GM18517 (cell line): ENCODE results near the gene NHSL2.

Source experiments
- ATAC-seq: cut with Tn5 transposase; IDR thresholded peaks from one replicate; pipeline ENCODE4 v1.9.1; 2021; ENCODE audit warnings: mild to moderate bottlenecking, moderate library complexity; ENCODE audit not compliant: unreplicated experiment

NHSL2 gene

DNA sequence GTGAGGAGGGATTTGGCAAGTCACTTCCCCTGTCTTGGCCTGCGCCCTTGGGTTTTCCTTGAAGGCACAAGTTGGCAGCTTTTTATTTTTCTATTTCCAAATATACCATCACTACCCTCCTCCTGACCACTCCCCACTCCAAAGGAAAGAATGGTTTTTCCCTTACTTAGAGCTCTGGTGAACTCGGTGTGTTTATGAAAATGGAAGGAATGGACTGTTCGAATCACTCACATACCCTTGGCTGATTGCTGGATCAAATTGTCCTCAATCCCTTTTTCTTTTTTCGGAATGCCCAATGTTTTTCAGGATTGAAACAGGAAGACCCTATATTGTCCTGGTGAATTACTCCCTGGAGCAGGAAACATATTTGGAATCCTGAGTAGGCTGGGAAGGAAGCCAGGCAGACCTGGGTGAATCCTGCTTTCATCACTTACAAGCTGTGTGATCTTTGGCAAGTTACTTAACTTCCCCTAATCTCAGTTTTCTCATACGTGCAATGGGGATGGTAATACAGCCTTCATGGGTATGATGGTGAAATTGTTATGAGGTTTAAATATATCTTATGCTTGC lies 150.4 kb downstream of the NHSL2 start:
- ATAC-seq: no peak

DNA sequence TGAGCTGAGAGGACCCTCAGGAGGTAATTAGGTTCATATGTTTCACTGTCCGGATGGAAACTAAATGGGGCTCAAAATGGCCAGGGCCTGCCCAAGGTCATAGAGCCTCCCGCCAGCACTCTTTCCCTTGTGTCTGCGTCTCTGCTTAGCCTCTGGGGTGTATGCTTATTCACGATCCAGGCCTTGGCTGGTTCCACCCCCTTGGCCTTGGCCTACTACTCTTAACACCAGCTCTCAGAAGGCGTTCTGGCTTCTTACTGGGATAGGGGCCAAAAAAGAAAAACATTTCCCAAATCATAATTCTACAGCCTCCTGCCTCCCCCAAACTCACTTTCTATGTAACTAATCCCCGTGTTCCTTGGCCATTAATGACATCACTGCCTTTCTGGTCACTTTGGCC lies 152.3 kb downstream of the NHSL2 start:
- ATAC-seq: no peak

DNA sequence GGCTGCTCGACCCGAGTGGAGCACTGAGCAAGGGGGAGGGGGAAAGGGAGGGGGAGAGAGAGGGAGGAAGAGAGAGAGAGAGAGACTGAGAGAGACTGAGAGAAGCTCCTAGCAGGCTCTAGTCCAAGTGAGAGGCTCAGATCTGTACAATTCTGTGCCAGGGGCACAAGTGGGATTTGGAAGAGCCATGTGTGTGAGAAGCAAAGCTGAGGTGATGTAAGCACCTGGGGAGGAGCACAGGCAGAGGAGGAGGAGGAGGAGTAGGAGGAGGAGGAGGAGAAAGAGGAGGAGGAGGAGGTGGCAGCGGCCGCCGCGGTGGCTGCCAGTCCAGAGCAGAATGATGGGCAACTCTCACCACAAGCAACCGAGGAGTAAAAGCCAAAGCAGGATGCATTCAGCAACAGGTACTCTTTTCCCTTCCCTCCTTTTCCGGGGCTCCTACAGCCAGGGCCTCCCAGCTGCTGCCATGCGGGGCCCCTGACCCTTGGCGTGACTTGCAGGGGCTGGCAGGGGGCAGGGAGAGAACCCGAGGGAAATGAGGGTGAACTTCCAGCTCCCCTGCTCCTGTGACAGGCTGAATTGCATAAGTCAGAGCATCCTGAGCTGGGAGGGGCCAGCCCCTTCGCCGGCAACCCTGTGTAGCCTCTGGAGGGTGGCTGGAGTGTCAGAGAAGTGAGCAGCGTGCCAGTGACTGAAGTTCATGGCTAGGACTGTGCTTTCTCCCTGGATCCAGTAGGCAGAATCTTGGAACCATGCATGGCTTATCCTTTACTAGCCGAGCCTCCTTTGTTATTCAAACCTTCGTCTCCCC lies 158.9 kb downstream of the NHSL2 start:
- no peak for ATAC-seq

DNA sequence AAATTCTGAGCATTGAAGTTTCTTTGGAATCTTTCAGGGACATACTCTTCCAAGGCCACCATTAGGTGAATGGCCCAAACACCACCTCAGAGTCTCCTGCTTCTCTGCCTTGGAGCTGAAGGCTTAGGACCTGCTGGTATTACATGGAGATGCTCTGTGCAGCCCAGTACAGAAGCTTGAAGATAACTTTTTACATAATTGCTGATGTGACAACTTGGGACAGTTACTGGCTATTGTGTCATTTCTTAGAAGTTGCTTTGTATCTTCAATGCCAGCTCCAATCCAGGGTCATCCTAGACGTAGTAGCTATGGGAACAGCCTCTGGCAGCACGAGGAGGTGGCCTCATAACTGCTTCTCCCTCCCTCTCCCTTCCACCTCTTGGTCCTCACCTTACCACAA lies 160.6 kb downstream of the NHSL2 start:
- ATAC-seq: no peak

DNA sequence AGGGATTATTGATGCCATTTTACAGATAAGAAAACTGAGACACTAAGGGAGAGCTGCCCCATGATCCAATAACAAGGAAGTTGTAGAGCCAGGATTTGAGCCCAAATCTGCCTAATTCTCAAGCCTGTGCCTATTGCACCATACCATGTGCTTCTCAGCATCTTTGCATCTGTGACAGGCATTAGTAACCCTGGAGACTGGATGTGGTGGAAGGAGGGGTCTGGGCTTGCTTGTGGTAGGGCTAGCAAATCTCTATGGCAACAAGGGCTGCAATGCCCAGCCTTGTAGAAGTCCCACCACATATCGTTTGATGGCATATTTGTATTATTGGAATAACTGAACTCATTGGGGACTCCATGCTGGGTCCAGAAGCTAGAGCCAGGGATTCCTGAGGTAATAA lies 163.0 kb downstream of the NHSL2 start:
- no peak for ATAC-seq

DNA sequence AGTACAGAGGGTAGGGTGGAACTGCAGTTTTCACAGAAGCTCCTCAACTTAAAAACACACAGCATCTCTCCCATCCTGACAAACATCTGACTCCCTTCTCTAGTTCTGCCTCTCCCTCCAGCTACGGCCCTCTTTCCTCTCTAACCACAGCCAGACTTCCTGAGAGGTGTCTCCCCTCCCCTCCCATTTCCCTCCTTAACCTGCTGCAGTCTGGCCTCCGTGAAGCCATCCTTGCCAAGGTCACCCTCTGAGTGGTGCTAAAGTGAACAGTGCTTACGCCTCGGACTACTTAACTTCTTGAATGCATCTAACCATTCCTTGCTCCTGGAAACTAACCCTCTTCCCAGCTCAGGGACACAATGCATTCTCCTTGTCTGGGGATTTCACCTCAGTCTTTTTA lies 167.8 kb downstream of the NHSL2 start:
- no peak for ATAC-seq

DNA sequence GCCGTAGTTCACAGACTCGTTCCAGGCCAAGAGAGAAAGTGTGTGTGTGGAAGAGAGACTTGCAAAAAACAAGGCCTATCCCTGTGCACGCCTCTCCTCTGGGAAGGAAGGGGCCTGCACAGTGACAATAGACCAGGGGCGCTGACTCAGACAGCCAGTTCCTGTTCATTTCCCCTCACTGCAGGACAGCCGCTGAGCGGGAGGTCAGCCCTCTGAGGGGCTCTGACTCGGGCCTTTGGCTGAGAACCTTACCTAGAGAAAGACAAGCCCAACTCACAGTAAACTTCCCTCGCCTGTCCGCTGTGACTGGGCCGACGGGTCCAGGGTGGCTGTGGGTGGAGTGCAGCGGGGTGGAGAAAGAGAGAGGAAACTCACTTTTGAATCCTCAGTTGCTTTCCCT lies 169.0 kb downstream of the NHSL2 start:
- no peak for ATAC-seq

DNA sequence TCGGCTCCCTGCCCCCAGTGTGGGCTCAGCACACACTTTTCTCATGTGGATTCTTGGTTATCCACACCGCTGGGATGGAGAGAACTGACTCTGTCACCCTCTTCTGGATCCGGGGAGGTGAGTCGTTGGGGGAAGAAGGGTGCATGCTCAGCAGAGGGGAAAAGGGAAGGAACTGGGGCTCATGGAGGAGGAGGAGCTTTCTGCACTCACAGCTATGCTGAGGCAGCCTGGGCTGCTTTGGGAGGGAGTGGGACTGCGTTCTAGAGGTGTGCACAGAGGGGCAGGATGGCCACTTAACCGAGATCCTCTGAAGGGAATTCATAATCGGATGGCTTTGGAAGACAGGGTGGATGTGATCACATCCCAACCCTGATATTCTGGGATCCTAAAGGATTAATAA lies 169.5 kb downstream of the NHSL2 start:
- no peak for ATAC-seq

DNA sequence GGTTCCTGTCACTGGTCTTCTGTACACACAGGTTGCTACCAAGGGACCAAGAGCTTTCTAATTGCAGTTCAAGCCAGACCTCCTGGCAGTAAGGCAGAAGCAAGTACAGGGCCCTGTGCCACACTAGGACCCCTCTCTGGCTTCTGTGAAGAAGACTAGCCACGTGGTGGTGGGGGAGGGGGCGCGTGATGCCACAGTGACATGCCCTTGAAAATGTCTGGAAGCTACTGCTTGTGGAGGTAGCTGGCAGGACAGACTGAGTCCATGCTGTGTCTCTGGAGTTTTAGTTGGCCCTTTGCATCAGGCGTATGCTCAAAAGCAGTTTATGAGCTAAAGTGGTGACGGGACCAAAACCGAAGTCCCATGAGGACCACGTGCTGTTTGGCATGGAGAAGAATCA lies 170.2 kb downstream of the NHSL2 start:
- ATAC-seq: no peak

DNA sequence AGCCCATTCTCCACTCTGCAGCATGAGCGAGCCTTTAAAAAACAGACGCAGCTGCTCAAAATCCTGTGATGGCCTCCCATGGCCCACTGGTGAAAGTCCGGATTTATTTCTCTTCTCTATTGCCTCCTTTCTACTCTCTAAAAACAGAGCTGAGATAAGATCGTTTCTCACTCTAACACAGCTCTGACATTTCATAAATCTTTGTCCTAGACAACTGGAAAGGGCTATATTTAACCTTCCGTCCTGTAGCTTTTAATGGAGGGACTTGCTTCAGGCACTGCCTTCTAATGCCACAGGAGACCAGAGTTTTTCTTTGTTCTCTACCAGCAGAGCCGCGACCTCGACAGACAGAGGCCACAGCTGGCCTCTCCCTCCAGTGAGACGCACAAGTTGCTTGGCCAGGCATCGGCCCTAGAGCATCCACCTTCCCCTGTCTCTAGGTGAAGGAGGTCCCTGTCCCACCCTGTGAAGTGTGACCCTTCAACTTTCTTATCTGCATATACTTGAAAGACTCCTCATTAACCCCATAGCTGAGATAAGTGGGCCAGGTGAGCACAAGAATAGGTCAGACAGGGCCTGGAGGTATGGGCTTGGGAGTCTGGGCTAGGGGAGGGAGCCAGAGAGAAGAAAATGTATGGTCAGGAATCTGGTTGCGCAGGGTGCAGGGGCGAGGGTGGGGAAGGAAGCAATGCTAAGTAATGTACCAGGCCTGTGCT lies 171.1 kb downstream of the NHSL2 start:
- ATAC-seq: no peak

DNA sequence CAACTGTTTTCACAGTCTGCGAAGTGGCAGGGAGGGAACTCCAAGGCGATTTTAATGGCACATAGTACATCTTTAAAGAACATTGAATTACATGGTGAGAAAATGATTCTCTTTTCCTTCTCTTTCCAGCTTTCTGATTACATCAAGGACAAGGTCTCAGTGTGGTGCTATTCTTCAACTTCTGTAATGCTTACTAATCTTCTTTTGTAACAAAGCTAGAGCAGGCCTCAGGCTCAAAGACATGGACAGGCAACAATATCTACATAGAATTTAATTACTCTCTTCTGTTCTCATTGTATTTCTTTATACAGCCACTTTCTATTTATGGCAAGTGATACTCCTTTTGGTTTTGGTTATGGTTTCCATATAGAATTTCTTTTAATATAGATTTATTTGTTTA lies 172.6 kb downstream of the NHSL2 start:
- no peak for ATAC-seq

DNA sequence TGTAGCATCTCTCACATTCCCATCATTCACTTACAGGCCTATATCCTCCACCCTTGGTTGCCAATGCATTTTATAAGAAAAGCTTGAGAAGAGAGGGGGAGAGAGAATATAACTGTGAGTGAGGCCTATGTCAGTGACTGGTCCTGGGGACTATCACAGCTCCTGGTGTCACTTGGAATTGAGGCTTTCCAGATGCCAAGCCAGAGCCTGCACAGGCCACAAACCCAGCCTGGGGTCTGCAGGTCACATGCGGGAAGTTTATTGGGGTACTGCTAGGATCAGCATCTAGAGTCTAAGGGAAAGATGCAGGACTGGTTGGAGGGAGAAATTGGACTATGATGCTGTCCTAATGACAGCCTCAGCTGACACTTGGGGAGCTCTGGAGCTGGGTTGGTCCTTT lies 173.5 kb downstream of the NHSL2 start:
- no peak for ATAC-seq

DNA sequence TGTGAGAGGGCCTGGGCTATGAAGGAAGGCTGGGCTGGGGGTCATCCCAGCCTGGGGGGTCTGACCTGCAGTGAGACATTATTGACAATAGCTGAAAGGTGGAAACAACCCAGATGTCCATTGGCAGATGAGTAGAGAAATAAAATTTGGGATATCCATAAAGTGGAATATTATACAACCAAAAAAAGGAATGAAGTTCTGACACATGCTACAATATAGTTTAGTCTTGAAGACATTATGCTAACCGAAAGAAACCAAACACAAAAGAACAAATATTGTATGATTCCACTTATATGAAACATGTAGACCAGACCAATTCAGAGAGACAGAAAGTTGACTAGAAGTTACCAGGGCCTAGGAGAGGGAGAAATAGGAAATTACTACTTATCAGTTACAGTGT lies 176.3 kb downstream of the NHSL2 start:
- no peak for ATAC-seq

DNA sequence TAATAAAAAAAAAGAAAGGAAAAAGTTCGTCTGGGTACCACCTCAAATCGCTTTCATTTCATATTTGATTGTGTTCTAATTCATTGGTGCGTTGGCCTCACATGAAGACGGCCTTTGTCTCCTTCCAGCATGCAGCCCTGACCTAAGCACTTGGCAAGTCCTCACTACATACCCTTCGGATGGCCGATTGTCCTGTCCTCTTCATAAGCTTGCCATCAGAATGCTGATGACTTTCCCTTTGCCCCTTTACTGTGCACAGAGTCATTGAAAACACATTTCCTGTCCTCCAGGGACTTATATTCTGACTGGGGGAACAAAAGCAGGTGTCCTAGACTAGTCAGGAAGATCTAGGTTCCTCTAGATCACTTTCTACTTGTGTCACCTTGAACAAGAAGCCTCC lies 178.1 kb downstream of the NHSL2 start:
- ATAC-seq: no peak

DNA sequence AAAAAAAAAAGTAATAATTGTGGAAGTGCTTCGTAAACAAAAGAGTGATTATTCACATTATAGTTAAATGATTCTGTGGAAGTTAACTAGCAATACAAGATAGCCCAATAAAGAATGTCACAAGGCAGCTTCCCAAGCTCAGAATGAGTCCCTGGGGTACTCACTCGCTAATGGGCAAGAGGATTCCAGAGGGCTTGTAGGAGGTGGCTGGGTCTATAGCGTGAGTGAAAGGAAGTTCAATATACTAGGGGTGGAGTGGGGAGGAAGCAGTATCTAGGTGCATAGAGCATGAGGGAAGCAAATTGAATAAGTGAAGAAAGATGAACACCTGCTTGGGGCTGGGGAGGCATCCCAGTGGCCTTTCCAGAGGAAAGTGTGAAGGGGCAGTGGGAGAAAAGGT lies 178.6 kb downstream of the NHSL2 start:
- ATAC-seq: no peak

DNA sequence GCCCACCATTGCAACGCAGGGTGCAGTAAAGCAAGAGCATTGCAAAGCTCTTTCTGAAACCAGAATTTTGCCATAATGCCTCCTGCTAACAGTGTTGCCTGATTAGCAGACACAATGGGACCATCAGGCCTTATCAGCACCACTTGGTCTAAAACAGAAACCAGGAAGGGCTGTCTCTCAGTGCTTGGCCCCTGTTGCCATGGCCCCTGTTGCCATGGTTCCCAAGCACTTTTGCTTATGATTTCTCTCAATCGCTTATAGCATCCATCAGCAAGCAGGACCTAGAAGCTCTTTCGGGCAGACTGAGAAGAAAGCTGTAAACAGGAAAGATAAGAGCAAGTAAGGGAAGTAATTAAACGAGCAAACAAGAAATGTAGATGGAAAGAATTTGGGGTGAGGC lies 184.2 kb downstream of the NHSL2 start:
- ATAC-seq: peak; percentile 81

DNA sequence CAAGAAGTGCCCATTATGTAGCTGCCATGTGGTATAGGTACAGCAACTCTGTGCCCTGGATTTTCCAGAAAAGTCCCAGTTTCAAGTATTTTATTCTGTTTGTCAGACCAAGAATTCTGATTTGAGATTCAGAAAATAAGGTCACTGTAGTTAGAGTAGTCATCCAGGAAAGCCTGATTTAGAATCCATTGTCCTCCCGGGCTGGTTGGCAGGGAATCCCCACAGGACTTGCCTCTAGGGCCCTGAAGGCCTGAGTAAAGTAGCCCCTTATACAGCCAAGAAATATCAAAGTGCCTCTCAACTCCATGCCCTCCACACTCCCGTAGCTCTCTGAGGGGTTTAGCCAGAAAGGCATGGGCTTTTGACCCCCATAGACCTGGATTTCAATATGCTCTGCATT lies 184.7 kb downstream of the NHSL2 start:
- ATAC-seq: no peak

DNA sequence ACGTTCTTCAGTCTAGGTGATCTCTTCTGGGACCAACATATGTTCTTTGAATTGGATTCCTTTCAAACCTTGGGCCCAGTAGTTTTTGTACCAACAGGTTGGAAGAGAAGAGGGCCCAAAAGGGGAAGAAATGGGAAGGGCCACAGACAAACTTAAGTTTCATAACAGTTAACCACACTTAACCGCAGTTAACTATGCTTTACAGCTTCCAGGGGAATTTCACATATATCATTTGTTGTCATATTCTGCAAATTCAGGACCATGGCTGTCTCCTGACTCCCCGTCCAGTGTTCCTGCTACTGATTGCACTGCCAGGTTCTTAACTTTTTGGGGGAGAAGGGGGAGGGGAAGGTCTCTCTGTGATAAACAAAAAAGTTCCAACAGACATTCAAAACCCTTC lies 186.5 kb downstream of the NHSL2 start:
- ATAC-seq: no peak

DNA sequence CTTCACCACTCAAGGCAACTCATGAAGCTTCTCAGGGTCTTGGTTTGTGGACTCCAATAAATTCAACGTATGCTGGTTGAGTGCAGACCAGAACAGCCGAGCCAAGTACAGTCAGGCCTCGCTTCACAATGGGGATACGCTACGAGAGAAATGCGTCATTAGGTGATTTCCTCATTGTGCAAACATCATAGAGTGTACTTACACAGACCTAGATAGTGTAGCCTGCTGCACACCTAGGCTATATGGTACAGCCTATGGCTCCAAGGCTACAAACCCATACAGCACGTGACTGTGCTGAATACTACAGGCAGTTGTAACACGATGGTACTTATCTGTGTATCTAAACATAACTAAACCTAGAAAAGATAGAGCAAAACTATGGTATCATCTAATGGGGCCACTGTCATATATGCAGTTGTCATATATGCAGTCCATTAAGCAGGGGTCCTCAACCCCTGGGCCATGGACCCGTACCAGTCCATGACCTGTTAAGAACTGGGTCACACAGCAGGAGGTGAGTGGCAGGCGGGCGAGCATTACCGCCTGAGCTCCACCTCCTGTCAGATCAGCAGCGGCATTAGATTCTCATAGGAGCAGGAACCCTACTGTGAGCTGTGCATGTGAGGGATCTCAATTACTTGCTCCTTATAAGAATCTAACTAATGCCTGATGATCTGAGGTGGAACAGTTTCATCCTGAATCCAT lies 189.6 kb downstream of the NHSL2 start:
- no peak for ATAC-seq

DNA sequence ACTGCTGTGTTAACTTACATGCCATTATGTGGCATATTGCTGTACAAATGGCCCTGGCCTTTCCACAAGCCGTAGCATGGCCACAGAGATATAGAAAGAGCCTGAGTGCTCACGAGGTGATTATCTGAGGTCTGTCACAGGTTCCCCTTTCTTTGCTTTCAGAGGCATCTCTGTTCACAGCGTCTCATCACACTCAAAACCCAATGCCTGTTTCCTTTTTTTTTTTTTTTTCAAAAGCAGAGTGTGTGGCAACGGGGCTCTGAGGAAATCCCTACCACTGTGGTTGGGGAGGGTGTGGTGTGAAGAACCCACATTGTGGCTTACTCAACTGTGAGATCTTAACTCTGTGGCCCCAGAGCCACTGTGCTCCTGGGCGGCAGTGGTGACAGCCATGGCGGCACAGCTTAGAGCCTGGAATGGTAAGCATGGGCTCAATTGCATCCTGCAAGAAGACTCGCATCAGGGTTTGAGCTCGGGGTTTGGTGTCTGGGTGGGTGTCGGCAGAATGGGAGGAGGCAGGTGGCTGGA lies 190.2 kb downstream of the NHSL2 start:
- peak; percentile 78 for ATAC-seq

DNA sequence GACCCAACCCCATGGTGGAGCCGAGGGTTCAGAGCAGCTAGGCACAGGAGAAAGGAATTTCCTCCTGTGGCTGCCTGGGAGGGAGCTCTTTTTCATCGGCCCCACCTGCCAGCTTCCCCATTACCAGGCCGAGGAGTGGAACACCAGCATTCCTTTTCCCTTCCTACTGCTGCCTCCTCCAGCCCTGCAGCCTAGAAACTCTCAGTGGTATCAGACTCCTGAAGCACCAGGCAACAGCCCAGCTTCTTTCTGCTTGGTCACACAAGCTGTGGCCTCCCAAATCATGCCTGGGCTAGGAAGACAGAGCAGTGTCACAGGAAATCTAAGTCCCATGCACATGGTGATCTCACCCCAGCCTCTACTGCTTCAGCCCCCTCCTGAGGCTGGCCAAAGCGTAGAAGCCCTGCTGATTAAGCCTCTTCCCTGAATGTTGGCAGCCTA lies 191.0 kb downstream of the NHSL2 start:
- no peak for ATAC-seq
